D721Med (cell line): ENCODE results near the gene ATP2B2.

Experiments used
- DNase-seq: peaks from one replicate; pipeline ENCODE4 v3.0.0; 2011; ENCODE audit warnings: low spot score; ENCODE audit not compliant: insufficient read length
- FAIRE-seq: peaks from 2 replicates; lab custom pipeline; 2011; peaks lifted over from hg19 to GRCh38; lab: Jason Lieb, UNC
- TF ChIP-seq, protein P1 (sequence below): IDR thresholded peaks from 2 replicates; pipeline ENCODE4 v1.5.1; 2012; ENCODE audit warnings: mild to moderate bottlenecking, control low read depth; ENCODE audit not compliant: insufficient read depth; ENCODE audit errors: missing control alignments

ATP2B2 gene

DNA sequence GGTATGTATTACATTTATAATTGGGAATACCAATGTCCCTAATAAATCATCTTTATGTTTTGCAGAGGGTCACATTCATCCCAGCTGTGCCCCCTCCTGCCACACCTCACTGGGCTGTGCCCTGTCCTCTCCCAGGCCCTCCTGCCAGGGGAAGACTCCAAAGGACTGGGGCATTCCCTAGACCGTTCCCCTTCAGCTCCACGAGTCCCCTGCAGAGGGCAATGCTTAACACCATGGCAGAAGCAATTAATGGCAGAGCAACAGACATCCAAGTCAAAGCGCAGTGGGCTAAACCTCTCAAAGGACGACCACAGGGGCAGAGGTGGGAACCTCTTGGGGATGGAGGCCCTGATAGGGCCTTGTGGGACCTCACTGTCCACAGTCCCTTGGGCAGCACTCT lies 113.1 kb downstream of the ATP2B2 start:
- TF ChIP-seq, protein P1, sequence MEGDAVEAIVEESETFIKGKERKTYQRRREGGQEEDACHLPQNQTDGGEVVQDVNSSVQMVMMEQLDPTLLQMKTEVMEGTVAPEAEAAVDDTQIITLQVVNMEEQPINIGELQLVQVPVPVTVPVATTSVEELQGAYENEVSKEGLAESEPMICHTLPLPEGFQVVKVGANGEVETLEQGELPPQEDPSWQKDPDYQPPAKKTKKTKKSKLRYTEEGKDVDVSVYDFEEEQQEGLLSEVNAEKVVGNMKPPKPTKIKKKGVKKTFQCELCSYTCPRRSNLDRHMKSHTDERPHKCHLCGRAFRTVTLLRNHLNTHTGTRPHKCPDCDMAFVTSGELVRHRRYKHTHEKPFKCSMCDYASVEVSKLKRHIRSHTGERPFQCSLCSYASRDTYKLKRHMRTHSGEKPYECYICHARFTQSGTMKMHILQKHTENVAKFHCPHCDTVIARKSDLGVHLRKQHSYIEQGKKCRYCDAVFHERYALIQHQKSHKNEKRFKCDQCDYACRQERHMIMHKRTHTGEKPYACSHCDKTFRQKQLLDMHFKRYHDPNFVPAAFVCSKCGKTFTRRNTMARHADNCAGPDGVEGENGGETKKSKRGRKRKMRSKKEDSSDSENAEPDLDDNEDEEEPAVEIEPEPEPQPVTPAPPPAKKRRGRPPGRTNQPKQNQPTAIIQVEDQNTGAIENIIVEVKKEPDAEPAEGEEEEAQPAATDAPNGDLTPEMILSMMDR, result peak; percentile 22
- FAIRE-seq (no peak), DNase-seq (no peak)

DNA sequence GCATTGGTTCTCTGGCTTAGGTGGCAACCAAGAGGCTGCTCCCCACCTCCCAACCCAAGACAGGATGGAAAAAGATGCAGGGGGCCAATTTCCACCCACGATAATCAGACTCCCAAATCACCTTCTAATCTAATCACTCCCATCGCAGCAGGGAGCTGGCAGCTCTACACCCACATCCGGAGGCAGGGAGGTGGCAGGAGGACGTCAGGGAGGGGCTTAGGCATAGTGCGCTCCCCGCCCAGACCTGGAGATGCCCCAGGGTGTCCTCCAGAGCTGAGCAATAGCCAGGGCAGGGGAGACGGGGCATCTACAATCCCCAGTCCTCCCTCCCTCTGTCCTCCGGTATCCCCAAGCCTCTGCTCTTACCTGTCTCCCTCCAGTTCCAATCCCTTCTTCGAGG lies 114.0 kb downstream of the ATP2B2 start:
- DNase-seq, result no peak
- TF ChIP-seq, protein P1, result no peak
- FAIRE-seq, result no peak

DNA sequence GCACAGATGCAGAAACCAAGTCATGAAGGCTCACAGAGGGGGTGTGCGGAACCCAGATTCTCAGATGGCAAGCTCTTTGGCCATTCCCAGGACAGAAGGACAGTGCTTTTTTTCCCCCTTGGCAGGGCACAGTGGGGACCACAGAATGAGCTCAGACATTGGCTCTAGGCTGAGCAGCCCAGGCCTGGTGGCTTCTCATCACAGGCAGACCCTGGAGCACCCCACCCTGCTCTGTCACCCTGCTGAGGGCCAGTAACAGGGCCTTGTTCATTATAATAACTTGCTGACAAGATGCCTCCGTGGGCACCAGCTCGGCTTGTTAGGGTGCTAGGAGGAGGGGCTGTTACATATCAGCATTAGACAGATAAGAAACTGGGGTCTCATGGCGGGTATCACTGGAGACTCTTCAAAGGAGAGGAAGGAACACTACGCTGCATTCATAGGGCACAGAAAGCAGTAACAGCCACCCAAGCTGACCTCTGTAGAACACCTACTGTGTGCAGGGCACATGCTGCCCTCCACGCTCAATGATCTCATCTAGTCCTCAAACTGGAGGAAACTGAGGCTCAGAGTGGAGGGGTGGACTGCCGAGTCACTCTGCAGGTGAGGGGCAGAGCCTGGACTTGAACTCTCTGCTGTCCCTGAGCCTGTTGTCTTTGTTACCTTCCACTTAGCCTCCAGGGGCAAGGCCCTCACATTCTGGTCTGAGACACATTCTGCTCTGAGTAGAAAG lies 114.6 kb downstream of the ATP2B2 start:
- FAIRE-seq, result no peak
- no peak for DNase-seq
- TF ChIP-seq, protein P1, result no peak

DNA sequence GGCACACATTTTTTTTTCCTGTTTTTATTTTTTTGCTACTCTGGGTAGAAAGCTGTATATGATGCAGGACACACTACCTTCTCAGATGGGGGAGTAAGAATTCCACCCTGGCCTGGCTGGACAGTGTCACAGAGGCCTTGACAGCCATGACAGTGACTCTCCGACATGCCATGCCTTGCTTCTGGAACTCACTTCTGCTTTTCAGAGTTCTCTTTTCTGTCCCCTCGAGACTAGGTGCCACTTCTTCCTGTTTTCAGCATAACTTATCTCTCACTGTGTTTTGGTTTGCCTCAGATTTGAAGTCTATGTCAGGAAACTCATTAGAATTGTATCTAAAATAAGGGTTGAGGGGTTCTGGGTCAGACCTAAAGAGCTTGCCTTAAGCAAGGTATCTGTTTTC lies 115.4 kb downstream of the ATP2B2 start:
- TF ChIP-seq, protein P1, result no peak
- FAIRE-seq, result no peak
- DNase-seq, result no peak

DNA sequence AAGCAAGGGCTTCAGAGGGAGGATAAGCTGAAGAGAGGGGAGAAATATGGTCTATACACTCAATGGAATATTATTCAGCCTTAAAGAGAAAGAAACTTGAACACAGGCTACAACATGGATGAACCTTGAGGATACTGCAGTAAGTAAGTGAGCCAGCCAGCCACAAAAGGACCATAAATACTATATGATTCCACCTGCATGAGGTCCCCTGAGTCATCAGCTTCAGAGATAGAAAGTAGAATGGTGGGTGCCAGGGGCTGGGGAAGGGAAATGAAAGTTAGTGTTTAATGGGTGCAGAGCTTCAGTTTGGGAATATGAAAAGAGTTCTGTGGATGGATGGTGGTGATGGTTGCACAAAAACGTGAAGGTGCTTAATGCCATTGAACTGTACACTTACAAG lies 116.0 kb downstream of the ATP2B2 start:
- DNase-seq, result no peak
- FAIRE-seq, result no peak
- TF ChIP-seq, protein P1, result no peak

DNA sequence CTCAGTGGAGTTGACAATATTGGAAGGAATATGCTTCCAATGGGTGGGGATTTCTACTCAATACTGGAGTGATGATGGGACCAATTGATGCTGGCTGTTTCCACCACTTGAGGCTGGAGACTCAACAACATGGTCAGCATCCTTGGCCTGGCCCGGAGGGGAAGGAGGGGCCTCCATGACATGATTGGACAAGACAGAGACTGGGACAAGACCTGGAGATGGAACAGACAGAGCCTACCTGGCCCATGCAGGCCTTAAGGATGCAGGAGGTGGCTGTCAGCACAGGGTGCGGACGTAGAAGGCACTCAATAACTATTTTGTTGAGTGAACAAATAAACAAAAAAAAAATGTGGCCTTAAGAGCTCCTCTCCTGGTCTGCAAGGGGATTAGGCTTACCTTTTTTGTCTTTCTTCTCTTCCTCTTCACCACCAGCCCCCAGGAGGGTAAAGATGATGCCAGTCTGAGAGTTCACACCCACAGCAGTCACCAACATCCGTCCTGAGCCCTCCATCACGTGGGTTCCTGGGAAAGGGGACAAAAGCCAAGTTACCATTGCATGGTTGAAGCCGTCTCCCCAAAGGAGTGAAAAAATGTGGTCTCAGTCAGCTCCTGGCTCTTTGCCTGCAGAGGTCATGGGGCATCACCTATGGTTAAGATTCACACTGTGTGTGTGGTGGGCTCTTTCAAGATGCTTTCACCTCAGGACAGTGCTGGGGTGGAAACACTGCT lies 117.3 kb downstream of the ATP2B2 start:
- DNase-seq (no peak), FAIRE-seq (no peak)
- TF ChIP-seq, protein P1, result no peak

DNA sequence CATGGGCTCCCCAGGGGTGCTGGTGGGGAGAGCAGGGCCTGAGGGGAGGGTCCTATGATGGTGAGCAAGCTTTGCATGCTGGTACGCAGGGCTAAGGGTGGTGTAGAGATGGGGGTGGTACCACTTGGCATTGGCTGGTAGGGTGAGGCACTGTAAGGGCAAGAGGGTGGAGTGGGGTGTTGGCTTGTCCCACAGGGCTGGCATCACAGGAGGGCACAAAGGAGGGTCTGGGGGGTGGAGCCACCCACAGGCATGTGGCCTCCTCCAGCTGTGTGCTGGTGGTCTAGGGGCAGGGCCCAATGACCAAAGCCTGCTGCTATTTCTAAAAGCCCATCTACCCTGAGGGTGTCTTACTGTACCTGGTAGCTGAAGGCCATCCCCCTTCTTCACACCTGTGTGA lies 119.3 kb downstream of the ATP2B2 start:
- DNase-seq, result no peak
- TF ChIP-seq, protein P1, result no peak
- no peak for FAIRE-seq
